Stimulated activated CD4-positive, alpha-beta T cell treated with anti-CD3 and anti-CD28 coated beads, TNF-alpha, amount 100 ng/mL, for 48 hours (primary cell): ENCODE data around the gene GYPC.
"Not testable (repeated sequence)": the region's sequence is repeated elsewhere in the genome, so short reads cannot be mapped to it uniquely, and the experiment has no call there.

ENCODE experiments used
- DNase-seq, 3 donors: peaks; one replicate each; pipeline ENCODE4 v3.0.0-alpha.2; 2020; ENCODE audit warnings: low read depth in 3 of 3

The GYPC gene

DNA sequence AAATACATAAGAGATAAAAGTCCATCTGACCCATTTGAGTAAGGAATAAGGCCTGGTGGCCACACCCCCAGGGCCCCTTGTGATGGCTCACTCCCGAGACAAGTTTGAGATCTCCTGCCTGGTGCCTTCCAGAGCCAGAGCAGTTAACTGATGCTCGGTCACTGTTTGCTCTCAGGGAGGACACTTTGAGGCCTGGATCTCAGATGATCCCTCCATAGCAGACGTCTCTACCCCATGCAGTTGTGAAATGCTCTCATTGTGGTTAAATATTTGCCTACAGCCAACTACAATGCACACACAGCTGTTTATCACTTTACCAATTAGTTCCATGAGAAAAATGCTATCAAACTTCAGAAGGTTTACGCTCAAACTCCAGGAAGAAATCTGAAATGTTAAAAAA is 12.3 kb downstream of the GYPC start:
- DNase-seq, result no peak

DNA sequence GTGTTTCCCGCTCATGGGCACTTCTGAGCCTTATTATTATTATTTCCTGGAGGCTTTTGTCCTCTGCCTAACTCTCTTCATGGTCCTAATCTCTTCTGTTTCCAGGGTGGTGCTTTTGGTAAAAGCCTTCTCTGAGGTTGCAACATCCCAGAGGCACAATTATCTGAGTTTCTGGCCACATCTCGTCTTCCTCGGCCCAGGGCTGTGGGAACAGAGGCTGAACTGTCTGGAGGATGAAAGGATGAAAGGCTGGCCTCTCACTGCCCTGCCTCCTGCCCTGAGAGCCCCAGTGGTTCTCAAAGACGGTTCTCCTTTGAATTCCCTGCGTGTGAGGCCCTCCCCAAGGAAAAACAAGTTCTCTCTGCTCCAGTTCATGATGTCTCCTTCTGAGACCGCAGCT is 13.8 kb downstream of the GYPC start:
- DNase-seq, result no peak

- DNase-seq, result no peak
Measured at GRCh38 chr2:126671488-126671887, 15.5 kb downstream of the GYPC start.

- DNase-seq, result no peak
Measured at GRCh38 chr2:126672980-126673605, 17.1 kb downstream of the GYPC start.

GRCh38 chr2:126674075-126674744 is 18.3 kb downstream of the GYPC start:
- DNase-seq, result no peak

DNA sequence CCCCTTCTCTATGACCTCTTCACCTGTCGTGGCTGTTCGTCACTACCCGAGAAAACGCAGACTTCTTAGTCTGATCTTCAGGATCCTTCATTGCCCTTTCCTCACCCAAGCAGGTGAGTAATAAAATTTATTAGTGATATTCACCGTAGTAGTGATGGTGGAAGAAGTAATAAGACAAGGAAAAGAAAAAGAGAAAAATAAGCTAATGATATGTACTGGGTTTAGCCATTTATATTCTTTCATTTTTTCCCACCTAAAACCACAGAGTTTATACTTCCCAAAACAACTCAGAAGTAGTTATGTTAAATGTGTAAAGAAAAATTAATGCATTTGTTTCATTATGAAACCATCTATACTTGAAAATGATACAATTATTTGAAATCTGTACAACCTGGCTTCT is 19.7 kb downstream of the GYPC start:
- no peak for DNase-seq

- DNase-seq, result no peak
Measured at GRCh38 chr2:126676221-126677175, 20.5 kb downstream of the GYPC start.

GRCh38 chr2:126677176-126677538 is 21.2 kb downstream of the GYPC start:
- no peak for DNase-seq

DNA sequence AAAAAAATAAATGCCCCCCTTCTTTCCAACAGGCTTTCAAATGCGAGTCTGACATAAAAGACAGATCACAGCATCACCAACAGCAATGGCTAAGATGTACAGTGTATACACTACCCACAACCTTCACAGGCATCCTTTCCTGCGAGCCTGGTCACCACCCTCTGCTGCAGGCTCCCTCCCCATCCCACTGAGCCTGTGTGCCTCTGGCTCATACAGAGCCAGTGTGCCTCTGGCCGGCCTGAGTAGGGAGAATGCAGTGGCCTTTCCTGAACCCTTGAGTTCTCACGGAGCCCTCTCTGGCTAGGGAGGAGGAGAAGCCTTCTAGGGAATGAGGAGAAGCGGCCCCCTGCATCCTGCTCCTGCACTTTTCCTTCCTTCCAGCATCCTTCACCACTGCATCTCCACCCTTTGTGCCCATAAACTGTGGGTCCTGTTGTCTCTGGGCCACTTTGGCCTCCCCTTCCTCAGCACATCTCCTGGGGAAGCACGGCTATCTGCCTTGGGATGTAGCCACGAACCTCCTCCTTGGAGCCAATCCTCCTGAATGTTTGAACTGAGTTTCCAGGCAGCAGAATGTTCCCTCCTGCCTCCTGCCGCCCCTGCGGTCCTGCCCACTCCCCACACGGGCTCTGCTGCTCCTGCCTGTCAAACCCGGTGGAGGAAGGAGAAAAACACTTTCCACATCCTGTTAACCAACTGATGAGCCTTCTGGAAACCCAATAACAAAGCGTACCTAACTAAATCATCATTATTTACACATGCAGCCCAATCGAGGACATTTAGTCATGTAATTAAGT is 22.5 kb downstream of the GYPC start:
- DNase-seq, result no peak

DNA sequence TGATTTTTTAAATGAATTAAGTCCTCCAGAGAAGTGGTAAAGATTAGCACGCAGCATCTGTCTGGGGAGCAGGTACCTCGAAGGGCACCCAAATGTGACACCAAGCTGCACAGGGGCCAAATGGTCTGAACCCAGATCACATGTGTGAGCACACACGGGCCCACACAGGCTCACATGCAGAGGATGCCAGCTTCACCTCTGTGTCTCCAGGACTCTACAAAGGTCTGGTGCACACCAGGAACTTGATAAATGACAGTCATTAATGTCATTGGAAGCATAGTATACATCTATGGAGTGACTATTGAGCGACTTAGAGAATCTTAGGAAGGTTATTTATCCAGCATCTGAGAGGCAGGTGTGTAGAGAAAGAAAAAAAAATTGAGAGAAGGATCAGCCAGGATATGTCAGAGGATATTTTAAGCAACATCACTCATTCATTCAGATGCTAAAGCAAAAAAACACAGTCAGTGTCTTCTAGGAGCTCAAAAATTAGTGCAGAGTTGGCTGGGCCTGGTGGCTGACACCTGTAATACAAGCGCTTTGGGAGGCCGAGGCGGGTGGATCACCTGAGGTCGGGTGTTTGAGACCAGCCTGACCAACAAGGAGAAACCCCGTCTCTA is 23.2 kb downstream of the GYPC start:
- no peak for DNase-seq

GRCh38 chr2:126681505-126681904 is 25.5 kb downstream of the GYPC start:
- no peak for DNase-seq

- DNase-seq, result no peak
Measured at GRCh38 chr2:126685629-126686028, 29.7 kb downstream of the GYPC start.

GRCh38 chr2:126686286-126686685 is 30.3 kb downstream of the GYPC start:
- DNase-seq, result no peak

GRCh38 chr2:126686841-126687485 is 31.0 kb downstream of the GYPC start:
- no peak for DNase-seq

DNA sequence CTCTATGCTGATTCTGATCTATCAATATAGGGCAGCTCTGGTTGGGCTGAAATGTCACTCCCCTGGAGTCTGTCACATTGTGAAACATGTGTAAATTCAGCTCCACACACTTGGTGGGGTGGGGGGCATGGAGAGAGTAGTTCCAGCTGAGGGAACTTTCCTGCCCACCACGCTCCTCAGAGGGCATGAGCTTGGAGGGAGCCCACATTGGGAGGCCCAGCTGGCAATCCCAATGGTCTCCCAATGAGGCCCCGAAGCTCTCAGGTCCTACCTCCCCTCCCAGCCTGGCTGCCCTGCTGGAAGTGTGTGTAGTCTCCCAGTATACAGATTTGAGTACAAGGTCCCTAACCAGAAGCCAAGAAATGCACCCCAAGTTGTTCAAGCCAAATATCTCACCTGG is 31.5 kb downstream of the GYPC start:
- DNase-seq, result no peak

- not testable (repeated sequence) for DNase-seq
Measured at GRCh38 chr2:126688594-126688993, 32.6 kb downstream of the GYPC start.

DNA sequence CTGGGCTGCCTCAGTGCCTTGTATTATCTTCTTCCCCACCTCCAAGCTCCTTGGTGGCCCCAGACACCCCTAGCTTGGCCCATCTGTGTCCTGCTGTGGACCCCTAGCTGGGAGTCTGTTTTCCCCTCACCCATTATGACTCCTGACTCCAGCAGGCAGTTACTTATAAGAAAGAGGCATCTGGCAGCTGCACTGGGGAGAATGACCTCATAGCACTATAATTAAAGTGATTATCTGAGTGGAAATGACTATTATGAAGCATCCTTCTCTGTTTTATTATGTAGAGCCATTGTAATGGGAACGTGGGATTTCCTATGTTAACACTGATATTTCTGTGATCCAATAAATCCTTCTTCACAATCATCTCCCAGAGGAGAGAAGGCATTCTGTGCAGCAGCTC is 36.3 kb downstream of the GYPC start:
- not testable (repeated sequence) for DNase-seq

GRCh38 chr2:126692934-126693592 is 37.1 kb downstream of the GYPC start:
- not testable (repeated sequence) for DNase-seq

DNA sequence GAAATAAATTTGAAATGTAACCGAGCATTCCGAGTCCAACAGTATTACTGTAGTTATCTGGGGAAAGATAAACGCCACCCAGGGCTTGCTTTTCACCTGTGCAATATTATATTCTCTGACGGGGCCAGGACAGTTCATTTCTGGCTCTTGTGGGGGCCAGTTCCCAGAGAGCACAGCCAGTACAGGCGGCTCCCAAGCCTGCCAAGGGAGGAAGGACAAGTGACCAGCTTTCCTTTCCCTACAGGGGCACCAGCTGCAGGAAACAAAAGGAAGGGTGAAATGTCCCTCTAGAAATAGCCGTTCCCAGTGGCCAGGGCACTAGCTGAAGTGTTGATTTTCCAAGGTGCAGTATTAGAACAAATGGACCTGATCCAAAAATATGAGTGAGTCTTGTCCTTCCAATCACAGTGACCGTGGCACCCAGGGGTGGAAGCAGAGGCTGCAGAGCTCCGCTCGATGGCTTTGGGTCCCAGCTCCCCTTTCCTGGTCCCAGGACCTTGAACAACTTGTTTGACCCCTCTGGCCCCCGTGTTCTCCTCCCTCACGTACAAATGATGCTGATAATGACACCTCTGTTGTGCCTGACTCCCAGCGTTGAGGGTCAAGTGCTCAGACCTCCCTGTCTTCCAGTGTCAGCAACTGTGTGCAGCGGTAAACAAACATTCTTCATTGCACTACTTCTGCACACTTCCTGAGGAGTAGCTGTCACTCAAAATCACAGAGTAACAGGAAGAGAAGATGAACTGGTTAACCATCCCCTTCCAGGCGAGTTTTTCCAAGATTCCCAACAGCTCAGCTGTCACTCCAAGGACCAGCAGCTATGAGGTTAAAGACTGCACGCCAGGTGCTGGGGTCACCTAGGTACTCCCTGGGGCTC is 40.9 kb downstream of the GYPC start:
- no peak for DNase-seq
